ENCODE data around the gene FAM107B.

DNA sequence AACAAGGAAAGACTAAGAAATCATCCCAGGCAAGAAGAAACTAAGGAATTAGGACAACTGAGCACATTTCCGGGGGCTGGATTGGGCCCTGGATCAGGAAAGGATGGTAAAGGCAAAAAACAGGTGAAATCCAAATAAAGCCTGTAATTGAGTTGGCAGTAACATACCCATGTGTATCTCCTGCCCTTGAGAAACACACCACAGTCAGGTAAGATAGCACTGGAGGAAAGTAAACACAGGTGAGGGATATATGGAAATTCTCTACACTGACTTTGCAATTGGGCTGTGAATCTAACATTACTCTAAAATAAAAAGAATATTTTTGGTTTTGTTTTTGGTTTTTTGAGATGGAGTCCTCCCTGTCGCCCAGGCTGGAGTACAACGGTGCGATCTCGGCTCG, 303.8 kb downstream of the FAM107B start:
- TF ChIP-seq, protein P1, sequence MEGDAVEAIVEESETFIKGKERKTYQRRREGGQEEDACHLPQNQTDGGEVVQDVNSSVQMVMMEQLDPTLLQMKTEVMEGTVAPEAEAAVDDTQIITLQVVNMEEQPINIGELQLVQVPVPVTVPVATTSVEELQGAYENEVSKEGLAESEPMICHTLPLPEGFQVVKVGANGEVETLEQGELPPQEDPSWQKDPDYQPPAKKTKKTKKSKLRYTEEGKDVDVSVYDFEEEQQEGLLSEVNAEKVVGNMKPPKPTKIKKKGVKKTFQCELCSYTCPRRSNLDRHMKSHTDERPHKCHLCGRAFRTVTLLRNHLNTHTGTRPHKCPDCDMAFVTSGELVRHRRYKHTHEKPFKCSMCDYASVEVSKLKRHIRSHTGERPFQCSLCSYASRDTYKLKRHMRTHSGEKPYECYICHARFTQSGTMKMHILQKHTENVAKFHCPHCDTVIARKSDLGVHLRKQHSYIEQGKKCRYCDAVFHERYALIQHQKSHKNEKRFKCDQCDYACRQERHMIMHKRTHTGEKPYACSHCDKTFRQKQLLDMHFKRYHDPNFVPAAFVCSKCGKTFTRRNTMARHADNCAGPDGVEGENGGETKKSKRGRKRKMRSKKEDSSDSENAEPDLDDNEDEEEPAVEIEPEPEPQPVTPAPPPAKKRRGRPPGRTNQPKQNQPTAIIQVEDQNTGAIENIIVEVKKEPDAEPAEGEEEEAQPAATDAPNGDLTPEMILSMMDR (IDR thresholded peaks at IDR 0.05) = no peak
- no peak for TF ChIP-seq POLR2A (IDR thresholded peaks at IDR 0.05)

Measured in adrenal gland (tissue), 5 donors.